GM18505 (cell line): ENCODE data around the gene HYAL2.

Source experiments
- ATAC-seq: cut with Tn5 transposase; IDR thresholded peaks from one replicate; pipeline ENCODE4 v1.9.1; 2021; ENCODE audit not compliant: unreplicated experiment
- POLR2A ChIP-seq: IDR thresholded peaks from 4 replicates; pipeline ENCODE4 v1.6.1; 2011; ENCODE audit warnings: borderline replicate concordance; ENCODE audit not compliant: insufficient read depth, insufficient read length; ENCODE audit errors: extremely low read depth

The HYAL2 gene

GRCh38 chr3:50322386-50323091, at the start of gene HYAL2:
TSS of gene HYAL2 (minus strand) at chr3:50322745. CDS start at chr3:50320489, 2,256 bp downstream.
- TF ChIP-seq POLR2A: no peak
- no peak for ATAC-seq

GRCh38 chr3:50371133-50371685, 48.7 kb upstream of the HYAL2 start:
- ATAC-seq: no peak
- TF ChIP-seq POLR2A: no peak

- TF ChIP-seq POLR2A: no peak
- ATAC-seq: no peak
Measured at GRCh38 chr3:50370594-50370993, 48.0 kb upstream of the HYAL2 start.

- no peak for TF ChIP-seq POLR2A
- ATAC-seq: no peak
Measured at GRCh38 chr3:50369012-50369670, 46.6 kb upstream of the HYAL2 start.

GRCh38 chr3:50365842-50366220, 43.3 kb upstream of the HYAL2 start:
- no peak for ATAC-seq

GRCh38 chr3:50365080-50365841, 42.7 kb upstream of the HYAL2 start:
- peak; percentile 31 for TF ChIP-seq POLR2A
- peak; percentile 84 for ATAC-seq

More at GRCh38 chr3:50365842-50366220, 43.3 kb upstream of the HYAL2 start:
- TF ChIP-seq POLR2A: no peak

- ATAC-seq: no peak
Measured at GRCh38 chr3:50364573-50365079, 42.1 kb upstream of the HYAL2 start.

GRCh38 chr3:50359760-50360110, 37.2 kb upstream of the HYAL2 start:
- ATAC-seq: peak; percentile 9
- TF ChIP-seq POLR2A: no peak

More at GRCh38 chr3:50364573-50365079, 42.1 kb upstream of the HYAL2 start:
- no peak for TF ChIP-seq POLR2A

GRCh38 chr3:50358911-50359759, 36.6 kb upstream of the HYAL2 start, which contains the start of gene TMEM115:
TSS of gene TMEM115 (minus strand) at chr3:50359521. CDS start at chr3:50359063, 458 bp downstream.
- peak; percentile 69 for TF ChIP-seq POLR2A
- peak; percentile 97 for ATAC-seq

- no peak for ATAC-seq
- no peak for TF ChIP-seq POLR2A
Measured at GRCh38 chr3:50358355-50358910, 35.9 kb upstream of the HYAL2 start.

- no peak for ATAC-seq
- no peak for TF ChIP-seq POLR2A
Measured at GRCh38 chr3:50357481-50357880, 34.9 kb upstream of the HYAL2 start.

GRCh38 chr3:50356553-50356952, 34.0 kb upstream of the HYAL2 start:
- no peak for TF ChIP-seq POLR2A
- ATAC-seq: no peak
